Liver (tissue), 3 donors: ENCODE results near the gene DNAJA3.

ENCODE experiments used
- ATF3 ChIP-seq: IDR thresholded peaks from 2 replicates; pipeline ENCODE4 v1.6.1; 2016; ENCODE audit warnings: antibody characterized with exemption
- CTCF ChIP-seq: fragments of 150-350 bp; IDR thresholded peaks from 2 replicates; pipeline ENCODE4 v1.5.1; 2017; ENCODE audit warnings: improper control_type of control experiment, low read depth, low read length; ENCODE audit not compliant: missing input control
- GABPA ChIP-seq, 2 donors: IDR thresholded peaks in 1 of 2; conservative IDR thresholded peaks in 1 of 2; 2 replicates each; pipeline ENCODE4 v1.6.1; 2016; ENCODE audit warnings: antibody characterized with exemption in 2 of 2, mild to moderate bottlenecking in 1 of 2, moderate library complexity in 1 of 2
- MAX ChIP-seq: IDR thresholded peaks from 2 replicates; pipeline ENCODE4 v1.6.1; 2016; ENCODE audit warnings: antibody characterized with exemption
- NR2F2 ChIP-seq: IDR thresholded peaks from 2 replicates; pipeline ENCODE4 v1.6.1; 2016; ENCODE audit warnings: antibody characterized with exemption
- RAD21 ChIP-seq, 2 donors: IDR thresholded peaks; 2 replicates each; pipeline ENCODE4 v1.6.1; 2016; ENCODE audit warnings: antibody characterized with exemption in 2 of 2, mild to moderate bottlenecking in 2 of 2
- REST ChIP-seq: IDR thresholded peaks from 2 replicates; pipeline ENCODE4 v1.6.1; 2016; ENCODE audit warnings: antibody characterized with exemption, mild to moderate bottlenecking
- SP1 ChIP-seq: IDR thresholded peaks from 2 replicates; pipeline ENCODE4 v1.6.1; 2018; ENCODE audit warnings: antibody characterized with exemption, mild to moderate bottlenecking
- ZBTB33 ChIP-seq: IDR thresholded peaks from 2 replicates; pipeline ENCODE4 v1.6.1; 2016; ENCODE audit warnings: antibody characterized with exemption
- donor health status: healthy.
- donor health status: healthy.

- TF ChIP-seq NR2F2, result no peak
- no peak for TF ChIP-seq CTCF
- TF ChIP-seq RAD21 (IDR thresholded peaks at IDR 0.05), result no peak
- no peak for TF ChIP-seq REST
- TF ChIP-seq ZBTB33, result no peak
- TF ChIP-seq ATF3, result no peak
- no peak for TF ChIP-seq SP1
- TF ChIP-seq GABPA (IDR thresholded peaks at IDR 0.05 in 1 of 2, conservative IDR thresholded peaks at IDR 0.05 in 1 of 2), result no peak
- no peak for TF ChIP-seq MAX
These were observed 44.4 kb upstream of the DNAJA3 start for GRCh38 chr16:4381072-4381934.
